IPS DF 4.7 (cell line): Measurements from ENCODE around the gene AKT3.

Experiments
- DNase-seq: peaks from one replicate; pipeline ENCODE4 v3.0.0-alpha.2; 2013; ENCODE audit warnings: low spot score; ENCODE audit errors: extremely low read depth

The AKT3 gene

DNA sequence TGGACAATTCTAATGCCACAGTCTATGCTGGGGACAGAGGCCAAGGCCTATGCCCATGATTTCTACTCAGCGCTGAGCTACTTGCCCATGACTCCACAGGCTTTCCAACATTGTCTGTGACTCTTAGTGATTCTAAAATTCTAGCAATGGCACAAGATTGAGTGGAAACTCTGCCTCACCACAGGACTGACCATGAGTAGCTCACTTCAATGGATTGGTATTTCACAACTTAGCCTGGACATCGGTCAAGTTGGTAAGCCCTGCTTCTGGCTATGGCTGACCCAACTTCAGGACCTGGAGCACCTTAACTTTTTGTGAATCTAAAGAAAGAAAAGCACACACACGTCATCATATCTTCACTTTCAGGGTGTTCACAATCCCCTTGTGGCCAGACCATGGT lies 339.1 kb downstream of the AKT3 start:
- DNase-seq = no peak

DNA sequence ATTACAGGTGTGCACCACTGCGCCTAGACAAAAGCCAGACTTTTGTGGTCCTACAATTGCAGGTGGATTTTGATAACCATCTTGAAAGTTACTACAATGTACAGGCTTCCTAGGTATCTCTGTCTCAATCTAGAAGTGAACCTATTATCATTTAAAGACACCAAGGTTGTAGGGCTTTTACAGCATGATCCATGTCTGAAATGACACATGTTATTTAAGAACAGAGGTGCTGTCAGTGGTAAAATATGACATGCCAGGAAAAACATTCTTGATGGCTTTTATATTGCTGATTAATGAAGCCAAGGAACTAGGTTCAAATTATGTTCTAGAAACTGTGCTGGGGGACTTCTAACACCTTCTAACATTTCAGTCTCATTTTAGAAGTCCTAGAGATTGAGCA lies 341.1 kb downstream of the AKT3 start:
- DNase-seq = no peak

DNA sequence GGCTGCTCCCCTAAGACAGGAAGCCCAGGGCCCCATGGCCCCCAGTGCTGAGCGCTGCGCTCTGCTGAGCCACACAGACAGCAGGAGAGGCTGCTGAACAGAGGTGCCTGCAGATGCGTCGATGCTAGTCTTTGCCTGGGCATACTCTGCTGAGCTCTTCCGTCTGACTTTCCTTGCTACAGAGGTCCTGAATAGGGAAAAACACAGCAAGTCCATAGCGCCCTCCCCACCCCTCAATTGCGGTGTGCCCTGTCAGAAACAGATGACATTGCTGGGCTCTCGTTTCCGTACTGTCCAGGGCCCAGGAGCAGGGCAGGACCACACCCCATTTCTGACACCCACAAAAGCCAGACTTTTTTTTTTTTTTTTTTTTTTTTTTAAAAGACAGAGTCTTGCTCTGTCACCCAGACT lies 341.7 kb downstream of the AKT3 start:
- DNase-seq = no peak

DNA sequence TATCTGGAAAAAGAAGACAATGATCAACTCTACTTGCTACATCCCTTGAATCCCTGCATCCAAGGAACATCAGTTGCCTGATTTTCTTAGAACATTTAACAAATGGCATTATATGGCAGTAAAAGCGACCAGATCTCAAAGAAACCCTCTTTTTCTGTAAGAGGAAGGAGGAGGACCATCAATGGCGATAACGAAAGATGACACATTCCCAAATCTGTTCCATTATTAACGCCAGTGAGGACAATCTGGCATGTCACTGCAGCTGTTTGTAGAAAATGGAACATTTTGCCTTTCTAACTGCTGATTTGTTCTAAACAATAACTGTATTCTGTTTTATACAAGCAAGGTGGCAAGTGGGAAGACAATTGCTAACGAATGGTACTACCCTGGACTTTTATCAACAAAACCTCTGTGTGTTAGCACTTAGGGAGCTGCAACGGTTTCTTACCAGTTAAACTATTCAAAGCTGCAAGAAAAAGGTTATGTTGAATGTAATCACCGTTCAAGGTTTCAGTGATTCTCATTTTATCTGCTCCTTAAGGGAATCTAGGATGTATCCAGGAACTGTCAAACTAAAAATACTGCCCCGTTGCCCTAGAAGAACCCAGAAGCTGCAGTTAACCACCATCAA lies 342.3 kb downstream of the AKT3 start:
- no peak for DNase-seq

DNA sequence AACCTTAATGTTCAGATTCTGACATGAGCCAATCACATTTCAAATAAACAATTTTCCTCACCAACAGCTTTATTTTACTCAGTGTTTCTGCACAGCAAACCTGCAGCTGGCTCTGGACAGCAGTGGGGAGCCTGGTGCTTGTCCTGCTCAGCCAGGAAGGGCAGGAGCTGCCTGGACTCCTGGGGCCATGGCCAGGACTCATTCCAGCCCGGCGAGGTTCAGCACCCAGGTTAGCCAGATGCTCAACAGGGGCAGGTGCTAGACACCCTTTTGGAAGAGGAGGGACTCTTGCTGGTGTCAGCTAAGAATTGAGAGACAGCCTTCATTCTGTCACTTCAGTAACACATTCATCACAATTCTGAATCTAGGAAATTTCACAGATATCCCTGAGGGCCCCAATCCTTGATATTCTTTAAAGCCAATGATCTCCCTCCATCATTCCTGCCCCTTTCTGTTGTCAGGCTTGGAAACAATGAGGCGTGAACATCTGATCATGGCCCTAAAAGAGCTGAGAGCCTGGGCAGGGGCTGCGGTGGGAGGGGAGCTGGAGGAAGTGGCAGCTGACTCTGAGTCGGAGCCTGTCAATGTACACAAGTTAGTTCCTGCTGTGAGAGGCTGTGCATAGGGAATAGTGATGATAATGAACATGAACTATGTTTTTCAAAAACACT lies 342.9 kb downstream of the AKT3 start:
- no peak for DNase-seq

DNA sequence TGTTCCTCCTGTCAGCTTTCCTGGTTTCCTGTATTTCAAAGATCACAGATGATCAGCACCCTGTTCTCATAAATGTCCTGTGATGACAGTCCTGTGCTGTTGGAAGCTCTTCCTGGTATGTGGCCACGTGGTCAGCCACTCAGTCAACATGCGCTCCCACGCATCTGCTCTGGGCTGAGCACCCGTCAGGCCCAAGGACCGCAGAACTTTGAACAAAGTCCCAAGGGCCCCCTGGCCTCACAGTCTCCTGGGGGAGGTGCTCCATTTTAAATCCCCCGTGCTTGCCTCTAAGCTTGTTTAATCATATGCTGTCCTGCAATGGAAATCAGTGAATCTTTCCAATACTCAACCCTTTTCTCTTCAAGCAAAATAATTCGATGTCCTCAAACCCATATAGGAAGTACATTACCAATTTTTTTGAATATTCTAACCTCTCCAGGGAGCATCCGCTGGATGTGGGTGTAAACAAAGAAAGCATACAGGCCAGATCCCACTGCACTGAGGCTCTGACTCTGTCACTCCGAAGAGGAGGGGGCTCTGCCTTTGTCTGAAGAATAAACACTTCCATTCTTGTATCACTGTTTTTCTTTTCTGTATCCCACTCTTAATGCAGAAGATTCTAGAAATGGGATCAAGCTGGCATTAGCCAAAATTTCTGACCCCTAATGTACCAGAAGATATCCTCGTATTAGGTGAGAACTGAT lies 343.9 kb downstream of the AKT3 start:
- no peak for DNase-seq

DNA sequence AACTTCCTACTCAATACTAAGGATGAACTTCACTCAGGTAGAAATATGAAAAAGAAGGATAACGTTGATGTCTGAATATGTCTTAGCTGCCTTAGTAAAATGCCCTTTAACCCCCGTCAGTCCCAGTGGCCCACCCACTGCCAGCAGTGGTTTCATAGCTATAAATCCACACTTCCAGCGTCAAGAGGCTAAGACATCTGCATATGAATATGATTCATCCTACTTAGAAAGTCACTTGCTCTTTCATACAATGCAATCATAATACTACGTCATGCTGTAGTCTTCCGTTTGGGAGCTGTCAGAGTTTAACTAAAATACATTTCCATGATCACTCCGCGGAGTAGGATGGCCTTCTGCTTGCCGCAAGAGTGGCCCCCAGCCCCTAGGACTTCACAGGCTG lies 346.9 kb downstream of the AKT3 start:
- DNase-seq = no peak

DNA sequence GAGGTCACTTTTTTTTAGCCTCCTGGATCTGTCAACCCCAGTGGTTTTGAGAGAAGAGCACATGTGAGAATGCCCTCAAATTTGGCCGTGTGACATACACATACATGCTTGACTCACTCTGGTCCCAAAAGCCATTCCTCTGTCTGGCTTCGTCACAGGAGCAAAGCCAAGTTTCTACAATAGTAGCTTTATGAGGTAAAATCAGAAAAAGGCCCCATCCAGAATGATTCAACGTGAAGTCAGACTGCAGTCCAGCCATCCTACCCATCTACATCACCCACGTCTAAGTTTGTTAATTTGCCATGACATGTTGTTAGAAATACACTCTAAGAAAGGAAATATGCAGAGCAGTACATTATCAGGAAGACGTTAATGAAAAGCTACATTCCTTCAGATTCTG lies 349.0 kb downstream of the AKT3 start:
- no peak for DNase-seq

DNA sequence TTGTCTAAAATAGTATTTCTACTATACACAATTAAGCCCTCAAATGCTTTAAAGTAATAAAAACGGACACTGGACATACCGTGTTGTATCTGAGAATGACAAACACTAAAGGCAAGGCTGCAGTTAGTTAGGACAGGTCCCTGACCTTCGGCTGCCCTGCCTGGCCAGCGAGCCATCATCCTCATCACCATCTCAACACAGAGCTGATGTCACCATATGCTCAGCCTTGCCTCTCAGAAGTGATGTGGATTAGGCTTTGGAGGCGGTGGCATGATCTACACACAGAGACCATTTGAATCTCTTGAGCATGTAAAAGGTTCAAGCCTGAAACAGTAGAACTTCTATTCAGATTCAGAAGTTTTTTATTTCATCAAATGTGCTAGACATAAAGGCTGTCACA lies 349.5 kb downstream of the AKT3 start:
- no peak for DNase-seq

DNA sequence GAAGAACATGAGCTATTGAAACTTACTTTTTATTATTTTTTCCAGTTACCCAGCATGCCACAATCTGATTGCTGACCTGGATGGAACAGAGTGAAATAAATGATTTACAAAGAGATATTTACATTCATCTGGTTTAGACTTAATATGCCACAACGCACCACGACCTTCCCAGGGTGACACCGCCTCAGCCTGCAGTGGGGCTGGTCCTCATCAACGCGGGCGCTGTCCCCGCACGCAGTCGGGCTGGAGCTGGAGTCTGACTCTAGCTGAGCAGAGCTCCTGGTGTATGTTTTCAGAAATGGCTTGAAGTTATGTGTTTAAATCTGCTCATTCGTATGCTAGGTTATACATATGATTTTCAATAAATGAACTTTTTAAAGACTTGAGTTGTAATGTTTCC lies 350.3 kb downstream of the AKT3 start:
- no peak for DNase-seq

DNA sequence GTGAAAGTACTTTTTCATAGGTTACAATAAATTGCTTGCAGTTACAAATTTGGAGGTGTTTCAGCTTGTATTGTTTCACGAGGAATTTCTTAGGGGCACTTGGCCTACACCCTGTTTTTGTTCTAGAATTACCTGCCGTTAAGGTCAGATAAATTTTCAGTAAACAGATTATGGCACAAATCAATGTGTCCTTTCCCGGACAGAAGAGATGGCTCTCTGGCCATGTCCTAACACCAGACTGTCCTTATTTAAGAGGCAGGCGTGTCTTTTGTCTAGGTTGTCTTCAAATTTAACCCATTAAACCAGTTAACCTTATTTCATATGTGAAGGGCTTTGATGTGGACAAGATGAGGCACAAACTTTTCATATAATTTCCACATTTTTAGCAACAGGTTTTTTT lies 350.8 kb downstream of the AKT3 start:
- no peak for DNase-seq

DNA sequence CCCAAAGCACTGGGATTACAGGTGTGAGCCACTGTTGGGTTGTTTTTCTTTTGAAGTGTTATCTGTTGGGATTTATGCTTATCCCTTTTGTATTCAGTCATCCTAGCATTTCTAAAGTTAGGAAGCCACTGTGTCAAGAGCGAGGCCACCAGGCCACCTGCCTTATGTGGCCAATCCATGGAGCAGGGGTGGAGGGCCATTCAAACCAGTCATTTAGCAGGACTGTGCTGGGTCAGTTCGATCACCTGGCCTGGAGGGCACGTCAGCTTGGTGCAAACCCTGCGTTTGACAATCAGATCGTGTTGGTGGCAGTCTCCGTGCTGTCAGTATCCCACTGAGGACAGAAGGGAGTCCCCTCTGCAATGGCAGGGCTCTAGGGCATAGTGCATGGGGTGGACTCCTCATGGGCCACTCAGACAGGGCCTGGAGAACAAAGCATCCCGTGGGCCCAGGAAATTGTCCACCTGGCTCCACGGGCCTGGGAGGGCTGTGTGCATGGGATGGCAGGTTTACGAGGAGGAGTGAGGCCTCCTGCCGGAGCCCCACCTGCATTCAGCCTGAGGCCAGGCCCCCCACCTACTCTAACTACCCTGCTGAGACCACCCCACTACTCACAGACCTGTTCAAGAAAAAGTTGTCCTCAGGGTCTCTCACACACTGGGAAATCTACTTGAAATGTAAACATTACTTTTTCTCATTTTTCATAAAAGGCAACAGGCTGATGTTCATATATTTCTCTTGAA lies 351.9 kb downstream of the AKT3 start:
- no peak for DNase-seq

DNA sequence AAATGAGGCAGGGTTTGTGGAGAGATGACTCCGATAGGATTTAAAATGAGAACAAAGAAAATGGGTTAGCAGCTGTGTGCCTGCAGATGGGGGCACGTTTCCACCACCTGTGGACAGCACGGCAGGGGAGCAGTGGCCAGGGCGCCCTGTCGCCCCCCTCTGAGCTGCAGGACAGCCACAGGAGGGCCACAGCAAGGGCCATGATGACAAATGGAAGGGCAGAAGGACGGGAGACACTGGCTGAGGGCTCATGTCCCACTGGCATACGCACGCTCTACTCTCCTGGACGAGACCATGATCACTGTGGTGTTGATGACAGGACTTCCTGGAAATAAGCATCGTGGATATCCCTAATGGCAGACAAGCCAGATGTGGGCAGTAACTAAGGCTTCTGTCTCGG lies 353.2 kb downstream of the AKT3 start:
- DNase-seq = no peak

DNA sequence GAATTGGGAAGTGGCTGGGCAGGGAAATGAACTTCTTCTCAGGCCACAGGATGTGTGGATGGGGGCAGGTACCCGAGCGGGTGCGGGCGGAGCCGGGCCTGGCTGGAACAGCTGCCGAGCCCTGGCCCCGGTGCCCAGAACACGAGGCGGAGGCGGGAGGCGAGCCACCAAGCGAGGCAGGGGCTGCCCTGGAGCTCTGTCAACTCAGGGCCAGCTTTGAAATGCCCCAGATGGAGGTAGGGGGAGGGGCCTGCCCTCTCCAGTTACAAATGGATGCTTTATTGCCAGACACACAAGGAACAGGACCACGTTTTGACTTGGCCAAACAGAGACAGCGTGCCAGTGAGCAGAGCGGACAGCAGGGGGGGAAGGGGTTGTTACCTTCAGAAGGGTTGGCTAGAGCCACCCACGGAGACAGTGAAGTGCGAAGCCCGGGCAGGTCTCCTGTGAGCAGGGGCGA lies 353.8 kb downstream of the AKT3 start:
- DNase-seq = no peak

DNA sequence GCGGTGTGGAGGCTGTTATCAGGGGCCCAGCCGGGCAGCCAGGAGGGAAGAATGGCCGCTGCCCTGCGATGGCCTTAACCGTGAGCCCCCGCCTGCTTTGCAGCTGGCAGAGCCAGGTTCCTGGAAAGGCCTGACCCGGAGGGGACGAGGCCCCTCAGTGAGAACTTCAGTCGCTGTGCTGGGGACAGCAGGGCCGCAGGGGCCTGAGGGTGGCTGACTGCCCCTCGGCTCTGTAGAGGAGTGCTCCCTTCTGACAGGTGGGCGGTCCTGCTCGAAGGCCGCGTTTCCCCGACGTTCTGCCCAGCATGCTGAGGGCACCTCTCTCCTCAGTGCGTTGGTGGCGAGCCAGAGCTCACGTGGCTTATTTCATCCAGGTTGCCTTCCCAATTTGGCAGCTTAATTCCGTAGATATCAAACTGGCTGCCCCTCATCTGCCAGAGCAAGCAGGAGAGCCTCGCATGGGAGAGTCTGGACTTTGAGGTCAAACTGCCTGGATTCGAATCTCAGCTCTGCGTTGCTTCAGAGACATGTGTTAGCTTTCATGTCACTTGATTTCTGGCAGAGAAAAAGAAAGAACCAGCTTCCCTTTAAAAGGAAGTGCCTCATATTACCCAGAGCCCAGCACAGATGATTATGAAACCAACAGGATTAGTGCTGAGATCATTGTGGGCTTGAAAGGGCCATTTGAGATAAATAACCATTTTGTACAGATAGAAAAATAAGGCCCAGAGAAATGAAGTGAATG lies 354.4 kb downstream of the AKT3 start:
- no peak for DNase-seq

DNA sequence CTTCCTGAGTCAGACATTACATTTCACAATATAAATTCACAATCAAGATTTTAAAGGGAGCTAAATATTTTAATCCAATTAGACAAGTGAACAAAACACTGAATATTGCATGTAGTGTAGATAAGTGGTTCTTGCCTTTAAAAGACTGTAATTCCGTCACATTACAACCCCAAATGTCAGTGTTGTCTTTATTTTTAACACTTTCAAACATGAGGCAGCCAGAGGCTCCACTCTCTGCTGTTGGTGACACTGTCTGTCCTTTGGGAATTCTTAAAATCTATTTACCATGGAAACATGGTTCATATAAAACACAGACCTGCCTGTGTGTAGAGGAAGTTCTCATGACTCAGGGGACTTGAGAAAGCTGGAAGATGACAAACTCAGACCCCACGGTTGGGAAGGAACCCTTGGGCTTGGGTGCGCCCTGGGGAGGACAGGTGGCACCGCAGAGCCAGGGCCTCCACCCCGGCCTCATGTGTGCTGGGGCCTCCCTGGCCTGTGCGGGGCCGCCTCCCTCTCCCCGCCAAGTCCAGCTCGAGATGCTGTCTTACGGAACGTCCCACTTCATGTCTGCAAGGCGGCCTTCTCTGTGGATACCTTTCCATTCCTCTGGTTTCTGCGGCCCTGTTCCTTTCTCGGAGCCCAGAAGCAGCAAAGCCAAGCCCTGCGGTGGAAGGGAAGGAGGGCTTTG lies 355.2 kb downstream of the AKT3 start:
- DNase-seq = no peak

DNA sequence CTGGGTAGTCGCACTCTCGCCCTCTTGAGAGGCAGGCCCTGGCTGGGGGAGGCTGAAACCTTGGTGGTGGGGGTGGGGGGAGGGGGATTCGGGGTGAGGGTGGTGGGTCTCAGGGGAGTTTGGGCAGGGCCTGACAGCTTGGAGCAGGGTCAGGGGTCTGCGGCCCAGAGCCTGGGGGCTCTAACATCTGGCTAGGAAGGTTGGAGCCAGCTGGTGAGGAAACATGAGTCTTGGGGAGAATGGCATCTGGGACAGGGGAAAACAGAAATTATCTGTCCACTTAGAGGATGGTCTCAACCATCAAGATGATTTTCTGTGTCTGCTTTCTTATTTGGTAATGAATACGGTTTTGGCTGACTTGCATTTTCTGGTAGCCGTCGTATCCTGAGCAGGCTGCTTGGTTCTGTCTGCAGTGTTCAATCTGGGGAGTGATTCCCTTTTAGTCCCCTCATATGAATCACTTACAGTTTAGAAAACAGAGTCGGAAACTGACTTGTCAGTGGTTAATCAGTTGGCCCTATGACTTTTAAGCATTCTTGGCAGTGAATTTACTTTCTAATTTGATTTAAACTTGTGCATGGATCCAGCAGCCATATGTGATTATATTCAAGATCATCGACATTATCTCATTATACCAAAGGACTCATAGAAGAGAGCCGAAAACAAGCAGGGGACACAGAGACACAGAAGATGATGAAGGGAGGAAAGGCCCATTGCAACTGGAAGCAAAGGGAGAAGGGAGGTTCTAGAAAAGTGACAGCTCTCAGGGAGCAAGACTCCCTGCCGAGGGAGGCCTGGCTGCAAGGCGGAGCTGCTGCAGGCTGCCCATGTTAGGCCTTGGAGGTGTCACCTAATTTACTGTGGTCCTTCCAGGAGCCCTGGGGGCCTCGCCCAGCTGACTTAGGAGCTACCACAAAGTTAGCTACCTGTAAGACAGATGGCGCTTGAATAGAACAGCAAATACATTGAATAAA lies 356.6 kb downstream of the AKT3 start:
- DNase-seq = no peak

DNA sequence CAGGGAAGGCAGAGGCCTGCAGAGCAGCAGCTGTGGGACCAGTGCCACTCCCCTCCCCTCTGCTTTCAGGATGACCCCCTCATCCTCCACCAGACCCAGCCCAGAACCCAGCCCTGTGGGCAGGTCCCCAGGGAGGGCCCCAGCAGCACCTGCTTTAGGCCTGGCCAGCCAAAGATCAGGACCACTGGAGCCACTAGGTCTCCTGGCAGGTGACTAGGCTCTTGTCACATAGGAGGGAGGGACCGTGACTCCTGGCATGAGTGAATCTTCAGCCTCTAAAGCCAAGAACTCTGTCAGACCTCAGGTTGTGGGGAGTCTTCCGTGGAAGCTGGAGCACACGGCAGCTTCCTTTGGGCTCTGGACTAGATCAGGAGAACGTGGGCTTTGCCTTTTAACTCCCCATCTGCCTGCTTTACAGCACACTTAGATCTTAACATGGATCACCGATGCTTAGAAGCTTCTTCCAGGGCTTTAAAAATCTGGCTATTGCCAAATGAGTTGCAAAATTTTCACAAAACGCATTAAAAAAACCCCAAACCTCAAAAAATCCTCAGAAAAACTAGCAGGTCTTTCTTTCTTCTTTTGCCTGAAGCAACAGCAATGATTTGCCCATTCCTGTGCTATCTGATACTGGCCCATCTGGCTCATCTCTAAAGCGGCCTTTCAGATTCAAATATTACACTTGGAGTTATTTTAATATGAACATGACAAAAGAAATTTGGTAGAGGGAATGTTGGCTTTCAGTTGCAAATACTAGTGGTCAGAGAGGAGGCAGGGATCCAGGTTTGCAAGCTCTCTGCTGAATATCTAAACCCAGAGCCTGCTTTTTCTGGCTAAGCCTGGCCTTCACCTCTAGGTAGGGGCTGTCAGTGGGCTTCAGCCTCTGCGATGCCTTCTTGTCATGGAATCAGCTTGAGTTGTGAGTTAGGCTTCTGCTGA lies 359.0 kb downstream of the AKT3 start:
- DNase-seq = no peak
